Gastrocnemius medialis (tissue), 4 donors: ENCODE results near the gene ESYT2. TPM values are rescaled to one million over a fixed set of nuclear protein-coding genes. Genes with fewer than 3 reads are reported as not detected.

ENCODE experiments used
- total RNA-seq, 4 donors: library from RNA; depleted of rRNA; stranded (reverse); fragments of >200 nt; gene quantifications; one replicate each; pipeline versions ENCODE4 v1.1.0 to v1.2.3, GENCODE V29; 2016

The ESYT2 gene
- total RNA-seq, 4 donors from 2014 or later, result 67.5 to 106 (median 74.7) TPM

Other genes starting within 250 kb of the ESYT2 start
- gene PTPRN2, start 241.7 kb downstream of the ESYT2 start, total RNA-seq, result under 1 TPM; 0.66 to 0.85 (median 0.81) TPM
- 1 to 10 TPM; 3.0 to 4.5 (median 3.9) TPM for gene NCAPG2, start 124.7 kb downstream of the ESYT2 start, total RNA-seq
- 10 to 100 TPM in 3 of 4 donors, 1 to 10 TPM in 1; 7.8 to 16.6 (median 11.0) TPM for gene DYNC2I1, start 27.0 kb upstream of the ESYT2 start, total RNA-seq